HG03045 (cell line): ENCODE results near the gene PPP6R2.
"Not testable (repeated sequence)": the region's sequence is repeated elsewhere in the genome, so short reads cannot be mapped to it uniquely, and the experiment has no call there.

Source experiments
- ATAC-seq: cut with Tn5 transposase; IDR thresholded peaks from one replicate; pipeline ENCODE4 v1.9.1; 2021; ENCODE audit warnings: mild to moderate bottlenecking, moderate library complexity; ENCODE audit not compliant: unreplicated experiment

Gene PPP6R2

DNA sequence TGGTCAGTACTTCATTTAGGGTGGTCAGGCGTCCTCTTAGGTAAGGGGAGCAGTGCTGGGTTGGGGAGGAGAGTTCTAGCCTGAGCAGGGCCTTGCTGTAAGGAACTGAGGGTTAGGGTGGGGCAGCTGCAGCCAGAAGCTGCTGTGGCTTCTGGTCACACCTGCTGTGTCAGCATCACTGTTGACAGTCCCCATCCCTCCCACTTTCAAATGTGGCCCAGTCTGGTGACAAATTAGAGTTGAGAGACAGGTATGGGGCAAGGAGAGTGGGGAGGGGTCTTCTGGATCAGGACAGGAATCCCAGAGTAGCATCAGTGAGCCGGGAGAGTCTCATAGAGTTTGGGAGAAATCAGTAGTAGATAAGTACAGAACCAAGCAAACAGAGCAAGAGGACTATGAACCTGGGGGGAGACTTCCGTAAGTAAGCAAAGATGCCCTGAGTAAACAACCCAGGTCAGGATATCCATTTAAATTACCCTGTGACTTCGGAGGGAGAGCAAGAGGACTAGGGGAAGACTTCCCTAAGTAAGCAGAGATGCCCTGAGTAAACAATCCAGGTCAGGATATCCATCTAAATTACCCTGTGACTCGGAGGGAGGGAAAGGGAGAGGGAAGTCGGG is 53.7 kb downstream of the PPP6R2 start:
- ATAC-seq, result no peak

DNA sequence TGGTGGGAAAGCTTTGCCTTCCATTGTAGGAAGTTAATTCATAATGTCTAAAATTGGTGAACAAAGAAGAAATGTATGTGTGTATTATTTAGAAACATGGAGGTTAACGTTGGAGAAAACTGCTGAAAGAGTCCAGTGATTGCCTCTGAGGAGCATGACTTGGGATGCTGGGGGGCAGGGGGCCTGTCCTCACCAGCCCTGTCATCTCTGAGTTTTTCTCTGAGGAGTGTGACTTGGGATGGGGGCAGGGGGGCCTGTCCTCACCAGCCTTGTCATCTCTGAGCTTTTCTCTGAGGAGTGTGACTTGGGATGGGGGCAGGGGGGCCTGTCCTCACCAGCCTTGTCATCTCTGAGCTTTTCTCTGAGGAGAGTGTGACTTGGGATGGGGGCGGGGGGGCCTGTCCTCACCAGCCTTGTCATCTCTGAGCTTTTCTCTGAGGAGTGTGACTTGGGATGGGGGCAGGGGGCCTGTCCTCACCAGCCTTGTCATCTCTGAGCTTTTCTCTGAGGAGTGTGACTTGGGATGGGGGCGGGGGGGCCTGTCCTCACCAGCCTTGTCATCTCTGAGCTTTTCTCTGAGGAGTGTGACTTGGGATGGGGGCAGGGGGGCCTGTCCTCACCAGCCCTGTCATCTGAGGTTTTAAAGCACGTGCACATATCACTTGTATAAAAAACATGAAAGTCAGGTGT is 54.4 kb downstream of the PPP6R2 start:
- not testable (repeated sequence) for ATAC-seq

DNA sequence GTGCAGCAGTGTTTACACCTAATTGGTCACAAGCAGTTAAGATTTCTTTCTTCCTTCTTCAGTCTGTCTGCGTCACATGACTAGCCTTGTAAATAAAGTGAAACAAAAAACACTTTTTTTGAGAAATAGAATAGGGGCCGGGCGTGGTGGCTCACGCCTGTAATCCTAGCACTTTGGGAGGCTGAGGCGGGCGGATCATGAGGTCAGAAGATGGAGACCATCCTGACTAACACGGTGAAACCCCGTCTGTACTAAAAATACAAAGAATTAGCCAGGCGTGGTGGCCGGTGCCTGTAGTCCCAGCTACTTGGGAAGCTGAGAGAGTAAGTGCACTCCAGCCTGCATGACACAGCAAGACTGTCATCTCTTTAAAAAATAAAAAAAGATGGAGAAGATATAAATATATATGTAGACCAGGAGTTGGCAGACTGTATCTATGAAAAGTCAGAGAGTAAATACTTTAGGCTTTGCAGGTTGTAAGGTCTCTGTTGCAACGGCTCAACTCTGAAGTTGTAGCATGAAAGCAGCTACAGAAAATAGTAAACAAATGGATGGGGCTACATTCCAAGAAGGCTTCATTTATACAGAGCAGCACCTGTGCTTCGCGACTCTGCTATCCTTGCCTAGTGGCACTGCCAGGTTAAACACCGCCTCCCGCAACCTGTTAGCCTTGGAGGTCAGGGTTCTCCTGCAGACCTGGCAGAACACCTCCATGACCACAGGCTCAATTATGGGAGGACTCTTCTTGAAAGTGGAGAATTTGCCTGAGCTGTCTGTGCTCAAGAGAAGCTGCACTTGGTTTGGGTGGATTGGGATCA is 55.9 kb downstream of the PPP6R2 start:
- no peak for ATAC-seq

DNA sequence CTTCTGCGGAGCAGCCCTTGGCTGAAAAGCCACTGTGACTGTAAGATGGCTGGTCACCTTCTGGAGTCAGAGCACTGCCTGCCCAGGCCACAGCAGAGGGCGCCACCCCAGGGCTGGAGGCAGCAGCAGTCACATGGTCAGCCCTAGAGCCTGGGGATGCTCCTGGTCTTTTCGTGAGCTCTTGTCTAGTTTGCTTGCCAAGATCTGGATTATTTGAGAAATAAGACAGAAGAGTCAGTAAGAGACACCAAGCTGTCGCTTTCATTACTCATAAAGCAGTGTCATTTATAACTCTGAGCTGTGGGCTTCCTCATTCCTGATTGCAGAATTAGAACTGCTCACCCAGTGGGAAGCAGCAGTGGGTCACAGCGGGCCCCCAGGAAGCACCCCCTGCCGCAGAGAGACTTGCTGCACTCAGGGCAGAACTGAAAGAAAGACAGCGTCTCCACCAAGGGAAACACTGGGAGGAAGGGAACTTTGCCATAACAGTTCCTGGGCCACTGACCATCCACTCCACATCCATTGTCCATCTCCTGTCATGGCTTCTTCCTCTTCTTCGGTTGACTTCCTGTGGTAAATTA is 56.7 kb downstream of the PPP6R2 start:
- no peak for ATAC-seq

DNA sequence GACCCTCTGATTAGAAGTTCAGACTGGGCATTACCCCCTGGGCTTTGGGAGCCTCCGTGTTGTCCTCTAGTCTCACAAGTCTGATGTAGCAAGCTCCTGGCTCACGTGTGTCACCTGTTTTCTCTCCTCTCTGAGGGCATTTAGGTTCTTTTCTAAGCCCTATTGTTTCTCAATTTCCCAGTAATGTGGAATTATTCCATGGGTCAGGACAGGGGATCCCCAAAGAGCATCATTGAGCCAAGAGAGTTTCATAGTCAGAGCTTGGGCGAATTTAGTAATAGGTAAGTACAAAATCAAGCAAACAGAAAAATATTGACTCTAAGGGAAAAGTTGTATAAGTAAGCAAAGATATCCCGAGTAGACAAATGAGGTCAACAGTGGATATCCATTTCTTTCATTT is 57.3 kb downstream of the PPP6R2 start:
- no peak for ATAC-seq

DNA sequence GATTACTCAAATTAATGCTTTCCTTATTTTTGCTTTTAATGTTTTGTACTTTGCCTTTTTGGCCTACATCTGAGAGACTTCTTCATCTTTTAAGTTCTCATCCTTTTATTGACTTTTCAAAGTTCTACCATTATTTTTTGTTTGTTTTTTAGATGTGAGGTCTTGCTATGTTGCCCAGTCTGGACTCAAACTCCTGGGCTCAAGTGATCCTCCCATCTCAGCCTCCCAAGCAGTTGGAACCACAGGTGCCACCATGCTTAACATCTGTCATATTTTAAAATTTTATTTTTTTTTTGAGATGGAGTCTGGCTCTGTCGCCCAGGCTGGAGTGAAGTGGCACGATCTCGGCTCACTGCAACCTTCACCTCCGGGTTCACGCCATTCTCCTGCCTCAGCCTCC is 57.8 kb downstream of the PPP6R2 start:
- no peak for ATAC-seq

DNA sequence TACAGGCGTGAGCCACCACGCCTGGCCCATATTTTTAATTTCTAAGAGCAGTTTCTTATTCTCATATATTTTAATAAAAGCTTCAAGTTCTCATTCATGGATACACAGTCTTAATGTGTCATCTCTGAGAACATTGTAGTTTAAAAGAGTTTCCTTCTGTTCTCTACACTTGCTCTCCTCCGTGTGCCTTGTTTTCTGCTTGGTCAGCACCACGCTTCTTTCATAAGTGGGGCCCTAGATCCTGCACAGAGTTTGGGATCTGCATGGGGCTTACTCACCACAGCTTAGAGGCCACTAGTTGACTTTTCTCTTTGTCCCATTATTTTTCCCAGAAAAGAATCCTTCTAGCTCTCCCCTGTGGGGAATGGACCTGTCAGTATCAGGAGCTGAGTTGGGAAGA is 58.8 kb downstream of the PPP6R2 start:
- no peak for ATAC-seq

DNA sequence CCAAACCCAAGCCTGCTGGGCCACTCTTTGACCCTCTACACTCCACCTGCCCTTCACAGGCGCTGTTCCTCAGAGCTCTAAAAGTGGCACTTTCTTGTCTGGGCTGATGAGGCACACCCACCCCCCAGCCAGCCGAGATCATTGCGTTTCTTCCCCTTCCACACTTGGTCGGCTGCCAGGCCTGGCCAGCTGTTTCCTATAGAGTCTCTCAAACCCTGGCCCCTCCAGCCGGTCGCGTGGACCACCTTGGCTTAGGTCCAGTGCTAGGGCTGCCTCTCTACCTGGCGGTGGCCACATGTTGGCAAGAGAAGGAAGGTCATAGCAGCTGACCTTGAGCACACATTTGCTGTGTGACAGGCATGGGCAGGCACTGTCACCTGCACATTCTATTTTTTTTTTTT is 60.6 kb downstream of the PPP6R2 start:
- ATAC-seq, result no peak

DNA sequence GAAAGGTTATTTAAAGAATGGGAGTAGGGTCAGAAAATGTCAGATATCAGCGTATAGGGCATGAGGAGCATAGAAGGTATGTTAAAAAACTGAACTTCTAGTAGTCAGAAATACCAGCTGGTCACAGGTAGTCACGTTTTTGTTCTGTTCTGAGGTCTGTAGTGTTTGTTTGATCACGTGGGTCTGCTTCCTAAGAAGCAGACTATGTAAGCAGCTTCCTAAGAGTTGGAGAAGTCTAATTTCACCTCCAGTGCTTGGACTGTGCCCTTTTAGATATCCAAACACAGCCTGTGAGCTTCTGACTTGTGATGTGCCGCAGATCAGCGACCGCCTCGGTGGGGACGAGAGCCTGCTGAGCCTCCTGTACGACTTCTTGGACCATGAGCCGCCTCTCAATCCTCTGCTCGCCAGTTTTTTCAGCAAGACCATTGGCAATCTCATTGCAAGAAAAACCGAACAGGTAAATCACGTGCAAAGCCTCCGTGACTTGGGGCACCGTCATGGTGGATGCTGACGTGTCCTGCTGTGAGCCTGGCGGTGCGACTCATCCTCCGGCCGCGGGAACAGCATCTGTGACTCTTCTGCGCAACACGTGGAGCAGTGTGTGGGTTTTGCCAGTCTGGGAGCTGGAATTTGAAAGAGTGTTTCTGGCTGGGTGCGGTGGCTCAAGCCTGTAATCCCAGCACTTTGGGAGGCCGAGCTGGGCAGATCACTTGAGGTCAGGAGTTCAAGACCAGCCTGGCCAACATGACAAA is 63.5 kb downstream of the PPP6R2 start:
- ATAC-seq, result no peak

DNA sequence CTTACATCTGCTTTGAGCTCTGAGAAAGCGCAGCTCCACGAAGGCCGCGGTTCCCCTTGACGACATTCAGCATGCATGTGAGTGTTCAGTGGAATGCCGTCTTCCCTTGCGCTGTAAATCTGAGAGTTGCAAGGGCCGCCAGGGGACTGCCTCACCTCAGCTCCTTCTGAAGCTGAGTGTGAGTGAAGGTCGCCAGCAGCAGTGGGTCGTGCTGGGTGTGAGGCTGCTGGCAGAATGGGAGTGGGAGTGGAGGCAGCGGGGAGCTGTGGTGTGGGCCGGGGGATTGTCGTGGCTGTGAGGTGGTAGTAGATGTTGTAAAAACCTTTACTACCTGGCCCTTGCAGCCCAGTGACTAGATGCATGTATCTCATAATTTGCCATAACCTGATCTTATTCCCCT is 65.2 kb downstream of the PPP6R2 start:
- no peak for ATAC-seq

DNA sequence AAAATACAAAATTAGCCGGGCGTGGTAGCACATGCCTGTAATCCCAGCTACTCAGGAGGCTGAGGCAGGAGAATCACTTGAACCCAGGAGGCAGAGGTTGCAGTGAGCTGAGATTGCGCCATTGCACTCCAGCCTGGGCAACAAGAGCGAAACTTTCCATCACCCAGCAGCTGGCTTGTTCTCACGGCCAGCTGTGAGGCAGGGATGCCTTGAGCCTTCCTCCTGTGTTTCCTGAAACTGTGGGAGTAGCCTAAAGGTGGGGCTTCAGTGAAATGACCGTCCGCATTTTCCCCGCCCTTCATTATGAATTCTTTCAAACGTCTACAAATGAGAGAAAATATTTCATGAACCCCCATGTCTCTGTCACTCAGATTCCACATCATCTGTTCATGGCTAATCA is 65.8 kb downstream of the PPP6R2 start:
- not testable (repeated sequence) for ATAC-seq

DNA sequence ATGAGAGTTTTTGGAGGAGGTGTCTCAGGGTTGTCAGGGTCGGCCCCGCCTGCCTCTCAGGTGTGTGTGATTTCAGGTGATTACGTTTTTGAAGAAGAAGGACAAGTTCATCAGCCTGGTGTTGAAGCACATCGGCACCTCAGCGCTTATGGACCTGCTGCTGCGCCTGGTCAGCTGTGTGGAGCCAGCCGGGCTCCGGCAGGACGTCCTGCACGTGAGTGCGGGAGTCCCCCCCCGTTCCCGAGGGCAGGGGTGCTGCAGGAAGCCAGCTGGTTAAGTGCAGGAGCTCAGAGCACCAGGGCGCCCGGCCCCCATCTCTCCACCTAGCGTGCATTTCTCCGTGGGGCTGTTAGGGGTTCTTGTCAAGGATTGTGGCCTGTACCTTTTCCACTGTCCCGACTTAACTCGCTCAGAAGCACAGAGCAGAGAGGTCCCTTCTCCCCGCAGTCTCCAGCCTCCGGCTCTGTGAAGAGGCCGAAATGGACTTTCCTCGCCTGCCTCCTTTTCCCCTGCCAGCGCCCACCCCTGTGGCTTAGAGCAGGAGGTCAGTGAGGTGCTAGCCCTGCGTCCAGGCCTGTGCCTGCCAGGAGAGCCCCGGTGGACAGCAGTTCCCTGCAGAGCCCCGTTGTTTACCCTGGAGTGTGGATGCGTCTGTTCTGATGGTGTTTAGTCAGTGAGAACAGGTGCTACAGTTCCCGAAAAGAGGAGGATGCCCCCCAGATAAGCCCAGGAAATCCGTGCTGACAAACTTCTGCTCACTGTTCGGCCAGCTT is 71.5 kb downstream of the PPP6R2 start:
- no peak for ATAC-seq

DNA sequence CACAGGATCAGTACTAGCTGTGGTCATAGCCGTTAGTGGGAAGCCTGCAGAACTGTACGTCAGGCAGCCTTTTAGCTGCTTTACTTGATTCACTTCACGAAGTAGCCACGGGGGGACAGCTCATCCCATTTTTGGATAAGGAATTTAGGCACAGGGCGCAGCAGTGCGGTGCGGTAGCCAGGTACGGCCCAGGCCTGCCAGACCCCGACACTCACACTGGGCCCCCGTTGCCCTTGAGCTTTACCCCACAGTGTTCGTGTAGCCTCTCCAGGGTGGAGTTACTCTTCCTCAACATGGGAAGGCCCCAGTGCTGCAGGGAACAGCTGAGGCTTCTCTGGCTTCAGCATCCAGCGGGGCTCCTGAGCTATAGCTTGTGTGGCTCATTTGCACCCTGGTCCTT is 72.3 kb downstream of the PPP6R2 start:
- no peak for ATAC-seq

DNA sequence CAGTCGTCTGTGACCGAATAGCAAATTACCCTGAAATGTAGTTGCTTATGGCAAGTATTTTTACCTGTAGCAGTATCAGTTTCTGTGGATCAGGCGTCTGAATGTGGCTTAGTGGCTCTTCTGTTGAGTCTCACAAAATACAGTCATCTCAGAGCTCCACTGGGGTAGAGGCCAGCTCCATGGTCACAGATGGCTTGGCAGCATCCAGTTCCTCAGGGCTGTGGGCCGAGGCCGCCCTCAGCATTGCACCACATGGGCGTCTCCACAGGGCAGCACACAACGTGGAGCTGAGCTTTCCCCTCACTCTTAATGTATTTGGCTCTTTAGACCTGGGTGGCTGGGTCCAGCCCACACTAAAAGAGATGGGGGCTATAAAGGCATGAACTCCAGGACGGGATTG is 73.9 kb downstream of the PPP6R2 start:
- ATAC-seq, result no peak

DNA sequence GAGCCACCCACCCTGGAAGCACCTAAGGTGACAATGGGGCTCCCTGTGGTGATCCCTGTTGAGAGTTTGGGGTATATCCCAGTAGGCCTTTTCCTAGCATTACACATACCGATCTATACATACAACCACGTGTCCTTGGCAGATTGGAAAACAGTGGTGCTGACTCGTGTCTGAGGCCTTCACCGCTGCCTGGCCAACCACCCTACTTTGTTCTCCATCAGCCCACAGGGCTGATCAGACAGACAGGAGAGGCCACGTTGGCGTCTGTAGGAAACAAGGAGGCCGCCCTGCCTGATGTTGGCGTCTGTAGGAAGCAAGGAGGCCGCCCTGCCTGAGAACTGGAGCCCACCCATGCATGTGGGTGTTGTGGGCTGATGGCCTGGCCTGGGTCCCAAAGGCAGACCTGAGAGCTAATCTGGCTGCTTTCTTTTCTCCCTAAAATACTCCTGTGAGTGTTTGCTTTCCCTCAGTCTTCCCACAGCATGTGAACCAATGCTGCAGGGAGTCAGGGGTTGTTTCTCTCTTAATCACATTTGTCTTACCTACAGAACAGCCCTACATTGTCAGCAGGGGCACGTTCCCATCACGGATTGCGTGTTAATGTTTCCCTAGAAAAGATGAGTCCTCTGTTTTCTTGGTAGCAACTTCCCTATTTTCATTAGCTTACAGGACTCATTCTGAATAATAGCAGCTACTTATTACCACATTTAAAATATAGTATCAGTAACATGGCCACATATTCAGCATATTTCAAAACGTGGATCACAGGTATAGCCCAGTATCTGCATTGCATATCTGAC is 74.5 kb downstream of the PPP6R2 start:
- ATAC-seq, result no peak

DNA sequence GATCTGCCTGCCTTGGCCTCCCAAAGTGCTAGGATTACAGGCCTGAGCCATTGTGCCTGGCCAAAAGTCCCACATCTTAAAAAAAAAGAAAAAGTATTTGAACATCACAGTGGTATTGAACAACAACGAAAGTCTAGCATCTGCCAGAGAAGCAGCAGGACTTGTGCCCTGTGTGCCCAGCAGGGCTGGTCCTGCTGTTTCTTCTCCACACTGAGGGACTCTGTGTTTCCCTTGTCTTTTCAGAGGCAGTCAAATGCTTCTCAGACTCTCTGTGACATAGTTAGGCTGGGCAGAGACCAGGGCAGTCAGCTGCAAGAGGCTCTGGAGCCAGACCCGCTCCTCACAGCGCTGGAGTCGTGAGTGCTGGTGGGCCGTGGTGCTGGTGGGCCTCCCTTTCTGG is 75.5 kb downstream of the PPP6R2 start:
- ATAC-seq, result no peak

DNA sequence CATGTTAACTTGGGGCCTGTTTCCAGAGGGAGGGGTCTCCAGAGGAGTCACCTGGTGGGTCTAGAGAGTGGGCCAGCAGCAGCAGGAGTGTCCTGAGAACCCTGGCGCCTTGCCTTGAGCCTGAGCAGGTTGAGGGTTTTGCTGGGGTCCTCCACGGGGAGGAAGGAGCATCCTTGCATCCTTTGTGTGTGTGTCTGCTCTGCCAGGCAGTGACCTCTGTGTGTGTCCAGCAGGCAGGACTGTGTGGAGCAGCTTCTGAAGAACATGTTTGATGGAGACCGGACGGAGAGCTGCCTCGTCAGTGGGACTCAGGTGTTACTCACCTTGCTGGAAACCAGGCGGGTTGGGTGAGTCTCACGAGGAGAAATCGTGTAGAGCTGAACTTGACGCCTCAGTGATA is 76.0 kb downstream of the PPP6R2 start:
- no peak for ATAC-seq

DNA sequence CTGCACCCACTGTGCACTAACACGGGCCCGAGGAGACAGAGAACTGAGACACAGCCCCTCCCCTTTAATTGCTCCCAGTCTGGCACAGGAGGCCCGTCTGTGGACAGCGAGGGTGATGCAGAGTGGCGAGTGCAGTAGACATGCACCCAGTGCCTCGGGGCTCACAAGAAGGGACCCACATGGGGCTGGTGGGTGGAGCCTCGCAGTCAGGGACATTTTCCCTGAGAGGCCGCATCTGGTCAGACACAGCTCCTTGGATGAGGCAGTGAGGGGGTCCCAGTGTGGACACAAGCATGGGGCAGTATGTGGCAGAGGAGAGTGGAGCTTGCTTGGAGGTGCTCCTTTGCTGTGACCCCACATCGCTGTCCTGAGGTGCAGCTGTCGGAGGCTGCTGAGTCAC is 76.9 kb downstream of the PPP6R2 start:
- ATAC-seq, result no peak

DNA sequence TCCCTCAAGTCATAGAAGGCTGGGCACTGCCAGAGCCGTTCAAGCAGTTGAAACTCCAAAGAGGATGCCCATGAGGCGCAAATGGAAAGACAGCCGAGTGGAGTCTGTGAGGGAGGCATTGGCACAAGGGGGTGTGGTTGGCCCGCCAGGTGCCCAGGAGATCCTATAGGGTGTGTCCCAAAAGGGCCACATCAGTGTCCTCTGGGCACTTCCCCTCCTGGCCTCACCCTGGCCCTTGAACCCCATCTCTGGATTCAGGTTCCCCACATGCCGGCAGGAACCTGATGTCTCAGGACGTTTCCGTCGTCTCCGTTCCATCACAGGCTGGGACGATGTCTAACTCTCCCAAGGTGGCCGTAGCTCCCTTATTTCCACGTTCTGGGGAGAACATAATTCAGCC is 77.5 kb downstream of the PPP6R2 start:
- ATAC-seq, result no peak
